ENCODE results near the gene SLAMF9. TPM values are rescaled to one million over a fixed set of nuclear protein-coding genes. Genes with fewer than 3 reads are reported as not detected.

Gene SLAMF9
- total RNA-seq, 2 donors from 2014 or later, result not detected

GRCh38 chr1:159938211-159938852, 15.7 kb downstream of the SLAMF9 start:
- Mint-ChIP-seq H3K9me3 (no peaks in the 10 kb centered on the region), H3K4me1 (peaks cover 50% of the 10 kb centered on the region), H3K36me3 (ENCODE audit: low read depth) (no peaks in the 10 kb centered on the region), H3K27me3 (ENCODE audit: insufficient read depth) (no peaks in the 10 kb centered on the region), H3K4me3 (peak overlapping the region; percentile 33), H3K27ac (peak overlapping the region; percentile 30)
- Histone ChIP-seq H3K4me3 (ENCODE audit: low read length) (no peak overlapping the region), H3K36me3 (ENCODE audit: control insufficient read depth, insufficient read depth, low read length) (no peaks in the 10 kb centered on the region), H3K27ac (ENCODE audit: low read depth, low read length) (peak overlapping the region; percentile 26), H3K4me1 (ENCODE audit: control insufficient read depth, insufficient read depth, low read length) (peaks cover 31% of the 10 kb centered on the region), H3K9me3 (ENCODE audit: control insufficient read depth, low read length) (no peaks in the 10 kb centered on the region), H3K9ac (ENCODE audit: extremely low read depth, low read length, poor library complexity, severe bottlenecking) (no peak overlapping the region), H3K27me3 (ENCODE audit: control insufficient read depth, insufficient read depth, low read length, poor library complexity, severe bottlenecking) (no peaks in the 10 kb centered on the region)
- 84 to 100% methylated on average over 2 to 7 of the region's 7 CpGs for WGBS, 2 experiments (ENCODE audit: insufficient coverage in 1 of 2, insufficient read length in 1 of 2)
- DNase-seq, result no peak
- no peak for TF ChIP-seq CTCF (conservative IDR thresholded peaks at IDR 0.05)

DNA sequence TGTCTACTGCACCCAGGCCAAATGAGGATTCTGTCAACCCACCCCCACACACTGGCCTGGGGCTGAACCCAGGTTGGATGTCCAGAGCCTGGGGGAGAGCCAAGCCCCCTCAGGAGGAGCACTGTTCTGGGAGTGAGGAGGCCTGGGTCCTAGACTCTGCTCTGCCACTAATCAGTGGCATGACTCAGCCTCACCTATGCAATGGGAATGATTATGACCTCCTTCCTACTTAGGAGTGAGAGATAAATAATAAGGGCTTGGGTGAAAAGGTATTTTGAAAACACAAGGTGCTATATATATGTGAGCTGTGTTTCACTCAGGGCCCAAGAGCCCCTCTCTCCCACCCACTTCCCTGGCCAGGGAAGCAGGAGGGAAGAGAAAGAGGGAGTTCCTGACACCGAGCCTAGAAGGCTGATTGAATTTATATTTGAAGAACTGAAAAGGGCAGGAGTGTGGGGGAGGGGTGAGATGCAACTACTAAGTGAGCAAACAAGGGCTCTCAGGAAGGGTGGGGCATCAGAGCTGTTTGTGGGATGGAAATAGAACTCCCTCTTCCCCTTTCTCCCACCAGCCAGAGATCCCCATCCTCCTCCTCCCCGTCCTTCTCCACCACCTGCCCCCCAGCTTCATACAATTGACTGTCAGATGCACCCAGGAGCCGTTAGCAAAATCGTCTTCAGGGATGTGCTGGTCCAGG, 16.8 kb downstream of the SLAMF9 start:
- DNase-seq, result no peak
- Histone ChIP-seq H3K9me3 (ENCODE audit: control insufficient read depth, low read length) (no peaks in the 10 kb centered on the region), H3K4me1 (ENCODE audit: control insufficient read depth, insufficient read depth, low read length) (peaks cover 31% of the 10 kb centered on the region), H3K36me3 (ENCODE audit: control insufficient read depth, insufficient read depth, low read length) (no peaks in the 10 kb centered on the region), H3K27me3 (ENCODE audit: control insufficient read depth, insufficient read depth, low read length, poor library complexity, severe bottlenecking) (no peaks in the 10 kb centered on the region), H3K4me3 (ENCODE audit: low read length) (no peak overlapping the region), H3K9ac (ENCODE audit: extremely low read depth, low read length, poor library complexity, severe bottlenecking) (no peak overlapping the region), H3K27ac (ENCODE audit: low read depth, low read length) (peak overlapping the region; percentile 28)
- peaks cover 50% of the 10 kb centered on the region for H3K4me1 Mint-ChIP-seq
- no peak overlapping the region for H3K27ac Mint-ChIP-seq
- H3K36me3 Mint-ChIP-seq (ENCODE audit: low read depth), result no peaks in the 10 kb centered on the region
- H3K9me3 Mint-ChIP-seq, result no peaks in the 10 kb centered on the region
- no peak for TF ChIP-seq CTCF (conservative IDR thresholded peaks at IDR 0.05)
- no peaks in the 10 kb centered on the region for H3K27me3 Mint-ChIP-seq (ENCODE audit: insufficient read depth)
- H3K4me3 Mint-ChIP-seq, result peak overlapping the region; percentile 33
- WGBS, 2 experiments (ENCODE audit: insufficient coverage in 1 of 2, insufficient read length in 1 of 2), result 13 to 51% methylated on average over 3 to 4 of the region's 4 CpGs

DNA sequence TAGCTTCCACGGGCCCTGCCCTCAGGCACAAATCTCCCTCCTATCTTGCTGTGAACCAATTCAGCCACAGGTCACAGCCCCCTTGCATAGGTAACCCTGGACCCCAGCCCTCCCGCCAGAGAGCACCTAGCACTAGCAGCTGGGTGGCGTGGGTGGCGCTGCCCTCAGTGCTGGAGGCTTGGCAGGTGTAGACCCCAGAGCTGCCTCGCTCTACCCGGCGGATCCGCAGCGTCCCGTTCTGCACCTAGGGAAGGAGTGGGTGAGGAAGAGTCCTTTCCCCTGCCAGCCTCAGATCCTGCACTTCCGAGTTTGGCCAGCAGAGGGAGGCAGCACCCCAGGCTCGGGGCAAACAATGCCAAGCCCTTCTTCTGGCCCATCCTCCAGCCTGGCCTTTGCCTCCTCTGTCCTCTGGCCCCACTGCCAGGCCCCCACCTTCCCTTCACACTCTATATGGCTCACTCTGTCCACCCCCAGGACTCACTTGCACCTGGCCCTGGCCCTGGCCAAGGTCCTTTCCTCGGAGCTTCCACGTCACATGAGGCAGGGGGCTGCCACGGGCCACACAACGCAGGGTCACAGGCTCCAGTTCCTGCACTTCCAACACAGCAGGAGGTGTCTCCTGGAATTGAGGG, 17.6 kb downstream of the SLAMF9 start:
- peaks cover 46% of the 10 kb centered on the region for H3K4me1 Mint-ChIP-seq
- no peaks in the 10 kb centered on the region for H3K27me3 ChIP-seq (ENCODE audit: control insufficient read depth, insufficient read depth, low read length, poor library complexity, severe bottlenecking)
- H3K9ac ChIP-seq (ENCODE audit: extremely low read depth, low read length, poor library complexity, severe bottlenecking), result no peak overlapping the region
- WGBS, 2 experiments (ENCODE audit: insufficient coverage in 1 of 2, insufficient read length in 1 of 2), result 26 to 44% methylated on average over 4 to 16 of the region's 16 CpGs
- no peaks in the 10 kb centered on the region for H3K36me3 Mint-ChIP-seq (ENCODE audit: low read depth)
- H3K4me3 Mint-ChIP-seq, result no peak overlapping the region
- peaks cover 28% of the 10 kb centered on the region for H3K4me1 ChIP-seq (ENCODE audit: control insufficient read depth, insufficient read depth, low read length)
- H3K36me3 ChIP-seq (ENCODE audit: control insufficient read depth, insufficient read depth, low read length), result no peaks in the 10 kb centered on the region
- no peaks in the 10 kb centered on the region for H3K9me3 ChIP-seq (ENCODE audit: control insufficient read depth, low read length)
- no peaks in the 10 kb centered on the region for H3K9me3 Mint-ChIP-seq
- no peak overlapping the region for H3K4me3 ChIP-seq (ENCODE audit: low read length)
- no peak overlapping the region for H3K27ac ChIP-seq (ENCODE audit: low read depth, low read length)
- peak; percentile 97 for DNase-seq
- H3K27ac Mint-ChIP-seq, result peak overlapping the region; percentile 40
- no peaks in the 10 kb centered on the region for H3K27me3 Mint-ChIP-seq (ENCODE audit: insufficient read depth)
- TF ChIP-seq CTCF (conservative IDR thresholded peaks at IDR 0.05), result peak; percentile 98
